ENCODE data around the gene LZTS2. TPM values are rescaled to one million over a fixed set of nuclear protein-coding genes. Genes with fewer than 3 reads are reported as not detected.

The LZTS2 gene
- total RNA-seq, 4 donors from 2014 or later: 51.5 to 123 (median 85.2) TPM

GRCh38 chr10:101044117-101044516, 44.5 kb downstream of the LZTS2 start:
- H3K27ac ChIP-seq: no peak overlapping the region
- intact Hi-C loops (cut with DNase I; ENCODE audit: low total_unique reads): no loop called here
- peaks cover 10 to 22% of the 10 kb centered on the region in 2 donors for H3K27me3 ChIP-seq

GRCh38 chr10:101046332-101047238, 47.0 kb downstream of the LZTS2 start:
- Histone ChIP-seq H3K4me3 (no peak overlapping the region), H3K27me3 (peaks cover 18 to 44% of the 10 kb centered on the region in 2 donors), H3K36me3 (no peaks in the 10 kb centered on the region), H3K9me3 (no peaks in the 10 kb centered on the region), H3K4me1 (peaks cover 0 to 8% of the 10 kb centered on the region in 2 donors), H3K27ac (no peak overlapping the region)
- intact Hi-C loops (cut with DNase I; ENCODE audit: low total_unique reads): no loop called here
- no peak for DNase-seq
- no peak for TF ChIP-seq CTCF (IDR thresholded peaks at IDR 0.05)
- no peak for TF ChIP-seq POLR2A (IDR thresholded peaks at IDR 0.05)

More at GRCh38 chr10:101044117-101044516, 44.5 kb downstream of the LZTS2 start:
- peaks cover 0 to 5% of the 10 kb centered on the region in 2 donors for H3K4me1 ChIP-seq
- no peaks in the 10 kb centered on the region for H3K9me3 ChIP-seq
- H3K36me3 ChIP-seq: no peaks in the 10 kb centered on the region
- TF ChIP-seq POLR2A (IDR thresholded peaks at IDR 0.05): no peak
- no peak for TF ChIP-seq CTCF (IDR thresholded peaks at IDR 0.05)
- no peak for DNase-seq
- no peak overlapping the region for H3K4me3 ChIP-seq

GRCh38 chr10:101047268-101047667, 47.7 kb downstream of the LZTS2 start:
- TF ChIP-seq CTCF (IDR thresholded peaks at IDR 0.05) (no peak), POLR2A (IDR thresholded peaks at IDR 0.05) (no peak)
- Histone ChIP-seq H3K27ac (no peak overlapping the region), H3K4me1 (peaks cover 0 to 5% of the 10 kb centered on the region in 2 donors), H3K27me3 (peaks cover 18 to 44% of the 10 kb centered on the region in 2 donors), H3K36me3 (no peaks in the 10 kb centered on the region), H3K4me3 (no peak overlapping the region), H3K9me3 (no peaks in the 10 kb centered on the region)
- intact Hi-C loops (cut with DNase I; ENCODE audit: low total_unique reads): no loop called here
- DNase-seq: no peak

- intact Hi-C loops (cut with DNase I; ENCODE audit: low total_unique reads): no loop called here
- H3K27ac ChIP-seq: no peak overlapping the region
- DNase-seq: no peak
- no peak for TF ChIP-seq CTCF (IDR thresholded peaks at IDR 0.05)
- TF ChIP-seq POLR2A (IDR thresholded peaks at IDR 0.05): no peak
- no peak overlapping the region for H3K4me3 ChIP-seq
- H3K36me3 ChIP-seq: no peaks in the 10 kb centered on the region
- H3K4me1 ChIP-seq: peaks cover 0 to 5% of the 10 kb centered on the region in 2 donors
- H3K27me3 ChIP-seq: peaks cover 18 to 44% of the 10 kb centered on the region in 2 donors
- H3K9me3 ChIP-seq: no peaks in the 10 kb centered on the region
Observed at GRCh38 chr10:101047961-101048892, 48.6 kb downstream of the LZTS2 start.

Data from uterus (tissue), 4 donors.